HG03565 (cell line): ENCODE data around the gene TMCC2.

Experiments
- ATAC-seq: cut with Tn5 transposase; IDR thresholded peaks from one replicate; pipeline ENCODE4 v1.9.1; 2021; ENCODE audit warnings: mild to moderate bottlenecking, moderate library complexity; ENCODE audit not compliant: unreplicated experiment

The TMCC2 gene

GRCh38 chr1:205237526-205238484, 10.1 kb downstream of the TMCC2 start:
- ATAC-seq: no peak

GRCh38 chr1:205239078-205239477, 11.3 kb downstream of the TMCC2 start:
- no peak for ATAC-seq

GRCh38 chr1:205240118-205240517, 12.4 kb downstream of the TMCC2 start:
- no peak for ATAC-seq

- no peak for ATAC-seq
Measured at GRCh38 chr1:205240569-205240968, 12.8 kb downstream of the TMCC2 start.

- no peak for ATAC-seq
Measured at GRCh38 chr1:205241366-205242030, 13.8 kb downstream of the TMCC2 start.

GRCh38 chr1:205243350-205244191, 15.8 kb downstream of the TMCC2 start:
- no peak for ATAC-seq

GRCh38 chr1:205244384-205244783, 16.6 kb downstream of the TMCC2 start:
- ATAC-seq: no peak

GRCh38 chr1:205245096-205245495, 17.4 kb downstream of the TMCC2 start:
- no peak for ATAC-seq

- no peak for ATAC-seq
Measured at GRCh38 chr1:205246351-205247119, 18.8 kb downstream of the TMCC2 start.

- ATAC-seq: no peak
Measured at GRCh38 chr1:205247130-205247921, 19.6 kb downstream of the TMCC2 start.

- no peak for ATAC-seq
Measured at GRCh38 chr1:205248793-205249601, 21.3 kb downstream of the TMCC2 start.

- ATAC-seq: no peak
Measured at GRCh38 chr1:205249651-205250050, 21.9 kb downstream of the TMCC2 start.

- no peak for ATAC-seq
Measured at GRCh38 chr1:205250699-205251098, 23.0 kb downstream of the TMCC2 start.

GRCh38 chr1:205251576-205251975, 23.8 kb downstream of the TMCC2 start:
- no peak for ATAC-seq

- ATAC-seq: no peak
Measured at GRCh38 chr1:205255941-205256780, 28.4 kb downstream of the TMCC2 start.

GRCh38 chr1:205256951-205257625, 29.3 kb downstream of the TMCC2 start:
- ATAC-seq: no peak

- no peak for ATAC-seq
Measured at GRCh38 chr1:205257735-205258134, 30.0 kb downstream of the TMCC2 start.
